Ascending aorta (tissue), 2 donors: ENCODE data around the gene CACNA1E. TPM values are rescaled to one million over a fixed set of nuclear protein-coding genes. Genes with fewer than 3 reads are reported as not detected.

Source experiments
- DNase-seq, 2 donors: peaks; one replicate each; pipeline ENCODE4 v3.0.0-alpha.2; 2019; ENCODE audit warnings: low spot score in 2 of 2
- H3K27ac ChIP-seq, 2 donors: fragments of 200-600 bp; sonication (generic); one replicate each; pipeline ENCODE4 v1.5.1; 2016 to 2017; ENCODE audit warnings: mild to moderate bottlenecking in 1 of 2
- H3K27me3 ChIP-seq: fragments of 200-600 bp; sonication (generic); one replicate; pipeline ENCODE4 v1.5.1; 2017
- H3K36me3 ChIP-seq, 2 donors: fragments of 200-600 bp; sonication (generic); one replicate each; pipeline ENCODE4 v1.5.1; 2016
- H3K4me1 ChIP-seq, 2 donors: fragments of 200-600 bp; sonication (generic); one replicate each; pipeline ENCODE4 v1.5.1; 2016 to 2017; ENCODE audit warnings: mild to moderate bottlenecking in 1 of 2
- H3K4me3 ChIP-seq, 2 donors: fragments of 200-600 bp; sonication (generic); one replicate each; pipeline ENCODE4 v1.5.1; 2016 to 2017; ENCODE audit warnings: mild to moderate bottlenecking in 1 of 2
- H3K9me3 ChIP-seq, 2 donors: fragments of 200-600 bp; sonication (generic); one replicate each; pipeline ENCODE4 v1.5.1; 2016
- intact Hi-C: fragments of 100-400 bp; cut with DNase I; formaldehyde crosslinking; loops from one replicate; pipeline ENCODE4 v1.15.1; 2023
- total RNA-seq: library from RNA; depleted of rRNA; stranded (reverse); fragments of >200 nt; gene quantifications from one replicate; pipeline ENCODE4 v1.1.0, GENCODE V29; 2016
- TF ChIP-seq, protein P1 (sequence below), 3 experiments: fragments of 200-600 bp in 2 of 3; fragments of 450-650 bp in 1 of 3; sonication (generic) in 2 of 3; IDR thresholded peaks; one replicate each; pipeline ENCODE4 v1.5.1; 2016 to 2019; ENCODE audit warnings: antibody characterized with exemption in 3 of 3, mild to moderate bottlenecking in 1 of 3, moderate library complexity in 1 of 3

CACNA1E gene
- total RNA-seq, 1 donor from 2014 or later = not detected

GRCh38 chr1:181626279-181626938 lies 143.1 kb downstream of the CACNA1E start:
- Histone ChIP-seq H3K4me1 (no peaks in the 10 kb centered on the region), H3K9me3 (no peaks in the 10 kb centered on the region), H3K36me3 (no peaks in the 10 kb centered on the region), H3K27ac (no peak overlapping the region), H3K27me3 (no peaks in the 10 kb centered on the region), H3K4me3 (no peak overlapping the region)
- TF ChIP-seq, protein P1, sequence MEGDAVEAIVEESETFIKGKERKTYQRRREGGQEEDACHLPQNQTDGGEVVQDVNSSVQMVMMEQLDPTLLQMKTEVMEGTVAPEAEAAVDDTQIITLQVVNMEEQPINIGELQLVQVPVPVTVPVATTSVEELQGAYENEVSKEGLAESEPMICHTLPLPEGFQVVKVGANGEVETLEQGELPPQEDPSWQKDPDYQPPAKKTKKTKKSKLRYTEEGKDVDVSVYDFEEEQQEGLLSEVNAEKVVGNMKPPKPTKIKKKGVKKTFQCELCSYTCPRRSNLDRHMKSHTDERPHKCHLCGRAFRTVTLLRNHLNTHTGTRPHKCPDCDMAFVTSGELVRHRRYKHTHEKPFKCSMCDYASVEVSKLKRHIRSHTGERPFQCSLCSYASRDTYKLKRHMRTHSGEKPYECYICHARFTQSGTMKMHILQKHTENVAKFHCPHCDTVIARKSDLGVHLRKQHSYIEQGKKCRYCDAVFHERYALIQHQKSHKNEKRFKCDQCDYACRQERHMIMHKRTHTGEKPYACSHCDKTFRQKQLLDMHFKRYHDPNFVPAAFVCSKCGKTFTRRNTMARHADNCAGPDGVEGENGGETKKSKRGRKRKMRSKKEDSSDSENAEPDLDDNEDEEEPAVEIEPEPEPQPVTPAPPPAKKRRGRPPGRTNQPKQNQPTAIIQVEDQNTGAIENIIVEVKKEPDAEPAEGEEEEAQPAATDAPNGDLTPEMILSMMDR (IDR thresholded peaks at IDR 0.05) = no peak
- intact Hi-C loops = no loop called here
- DNase-seq = no peak

DNA sequence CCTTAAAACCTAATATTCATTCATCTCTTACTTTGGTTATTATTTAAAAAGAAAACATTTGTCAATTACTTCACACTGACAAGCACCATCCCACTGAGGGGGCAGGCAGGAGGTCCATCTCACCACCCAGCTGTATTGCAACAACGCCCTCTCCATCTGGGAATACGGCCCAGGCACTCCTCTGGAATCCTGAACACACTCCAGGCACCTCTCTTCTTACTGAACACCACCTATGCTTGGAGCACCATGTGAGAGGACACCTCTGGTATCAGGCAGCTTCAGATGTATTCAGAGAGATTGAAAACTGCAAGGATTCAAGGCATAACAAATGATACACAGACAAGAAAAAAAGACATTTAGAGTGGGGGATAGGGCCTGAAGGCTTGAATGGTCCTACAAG lies 147.1 kb downstream of the CACNA1E start:
- H3K36me3 ChIP-seq = no peaks in the 10 kb centered on the region
- H3K27ac ChIP-seq = no peak overlapping the region
- no peaks in the 10 kb centered on the region for H3K4me1 ChIP-seq
- H3K27me3 ChIP-seq = no peaks in the 10 kb centered on the region
- DNase-seq = no peak
- no peaks in the 10 kb centered on the region for H3K9me3 ChIP-seq
- intact Hi-C loops = no loop called here
- H3K4me3 ChIP-seq = no peak overlapping the region
- TF ChIP-seq, protein P1 (IDR thresholded peaks at IDR 0.05) = no peak

DNA sequence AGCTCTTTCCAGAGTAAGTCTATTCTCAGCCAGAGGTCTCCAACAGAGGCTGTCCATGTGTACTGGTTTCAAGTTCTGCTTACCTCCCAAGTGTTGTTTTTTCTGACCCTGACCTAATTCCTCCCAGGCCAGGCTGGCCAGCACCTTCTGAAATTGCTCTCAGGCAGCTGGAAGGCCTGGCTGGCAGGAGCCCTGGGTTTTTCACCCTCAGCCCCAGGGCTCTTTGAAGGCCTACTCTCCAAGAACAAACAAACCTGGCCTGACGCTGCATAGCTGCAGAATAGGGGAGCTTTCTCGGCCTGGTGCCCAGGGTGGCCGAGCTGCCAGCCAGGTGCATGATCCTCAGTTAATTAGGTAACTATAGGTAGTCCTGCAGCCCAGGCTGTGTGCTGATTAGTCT lies 147.5 kb downstream of the CACNA1E start:
- Histone ChIP-seq H3K4me3 (no peak overlapping the region), H3K9me3 (no peaks in the 10 kb centered on the region), H3K36me3 (no peaks in the 10 kb centered on the region), H3K27me3 (no peaks in the 10 kb centered on the region), H3K27ac (no peak overlapping the region), H3K4me1 (no peaks in the 10 kb centered on the region)
- intact Hi-C loops = no loop called here
- TF ChIP-seq, protein P1 (IDR thresholded peaks at IDR 0.05) = no peak
- DNase-seq = no peak

GRCh38 chr1:181632492-181632891 lies 149.2 kb downstream of the CACNA1E start:
- no peak for DNase-seq
- no peaks in the 10 kb centered on the region for H3K36me3 ChIP-seq
- no peaks in the 10 kb centered on the region for H3K4me1 ChIP-seq
- TF ChIP-seq, protein P1 (IDR thresholded peaks at IDR 0.05) = no peak
- no peaks in the 10 kb centered on the region for H3K9me3 ChIP-seq
- no peak overlapping the region for H3K27ac ChIP-seq
- no peak overlapping the region for H3K4me3 ChIP-seq
- intact Hi-C loops = no loop called here
- H3K27me3 ChIP-seq = no peaks in the 10 kb centered on the region

DNA sequence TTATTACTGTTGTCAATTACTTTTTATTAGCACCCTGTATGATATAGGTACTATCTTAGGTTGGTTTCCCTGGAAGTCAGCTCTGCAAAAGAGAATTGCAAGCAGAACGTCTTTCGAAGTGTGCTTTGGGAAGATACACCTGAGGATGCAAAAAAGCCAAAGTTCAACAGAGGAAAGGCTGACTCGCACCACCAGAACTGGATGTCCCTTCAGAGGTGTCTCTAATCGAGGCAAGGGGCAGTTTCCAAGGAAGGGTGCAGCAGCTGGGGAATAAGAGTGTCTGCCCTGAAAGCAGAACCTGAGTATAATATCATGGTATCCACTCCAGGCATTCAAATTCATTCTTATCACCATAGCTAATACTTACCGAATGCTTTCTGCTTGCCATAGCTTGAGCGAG lies 149.6 kb downstream of the CACNA1E start:
- H3K36me3 ChIP-seq = no peaks in the 10 kb centered on the region
- DNase-seq = no peak
- no peaks in the 10 kb centered on the region for H3K27me3 ChIP-seq
- no peak overlapping the region for H3K27ac ChIP-seq
- no peaks in the 10 kb centered on the region for H3K9me3 ChIP-seq
- H3K4me1 ChIP-seq = no peaks in the 10 kb centered on the region
- TF ChIP-seq, protein P1 (IDR thresholded peaks at IDR 0.05) = no peak
- no peak overlapping the region for H3K4me3 ChIP-seq
- intact Hi-C loops = no loop called here

- no peak overlapping the region for H3K27ac ChIP-seq
- TF ChIP-seq, protein P1 (IDR thresholded peaks at IDR 0.05) = no peak
- DNase-seq = no peak
Measured at GRCh38 chr1:181635110-181635509, 151.8 kb downstream of the CACNA1E start.

More at GRCh38 chr1:181635110-181635509, 151.8 kb downstream of the CACNA1E start:
- Histone ChIP-seq H3K9me3 (no peaks in the 10 kb centered on the region), H3K4me3 (no peak overlapping the region), H3K27me3 (no peaks in the 10 kb centered on the region), H3K4me1 (no peaks in the 10 kb centered on the region), H3K36me3 (no peaks in the 10 kb centered on the region)
- intact Hi-C loops = no loop called here
